Activated CD4-positive, alpha-beta T cell treated with anti-CD3 and anti-CD28 coated beads for 36 hours (primary cell): ENCODE measurements around the gene IRF1. TPM values are rescaled to one million over a fixed set of nuclear protein-coding genes. Genes with fewer than 3 reads are reported as not detected.

Experiments
- ATAC-seq: fragments of 200-7000 bp; cut with Tn5 transposase; one replicate; pipeline ENCODE4 v1.10.0; 2021; ENCODE audit warnings: mild to moderate bottlenecking, moderate library complexity
- CTCF ChIA-PET: fragments of 350-600 bp; sonication (Branson Sonifier 250); formaldehyde crosslinking; loops from one replicate; lab custom pipeline; 2021; ENCODE audit warnings: antibody characterized with exemption; lab: Charles Lee
- POLR2A ChIA-PET: fragments of 350-600 bp; sonication (Branson Sonifier 250); formaldehyde crosslinking; loops from one replicate; lab custom pipeline; 2021; ENCODE audit warnings: antibody characterized with exemption, inconsistent platforms; lab: Charles Lee
- DNase-seq: peaks from one replicate; pipeline ENCODE4 v3.0.0-alpha.2; 2020
- H3K27ac Mint-ChIP-seq: one replicate; pipeline ENCODE4 v1.8.0; 2021; ENCODE audit warnings: mixed read lengths
- H3K27me3 Mint-ChIP-seq: one replicate; pipeline ENCODE4 v1.8.0; 2021; ENCODE audit warnings: mixed read lengths
- H3K36me3 Mint-ChIP-seq: one replicate; pipeline ENCODE4 v1.8.0; 2021; ENCODE audit warnings: low read depth, mixed read lengths
- H3K4me1 Mint-ChIP-seq: one replicate; pipeline ENCODE4 v1.8.0; 2021; ENCODE audit warnings: mixed read lengths
- H3K4me3 Mint-ChIP-seq: one replicate; pipeline ENCODE4 v1.8.0; 2021; ENCODE audit warnings: mild to moderate bottlenecking, moderate library complexity, mixed read lengths
- H3K9me3 Mint-ChIP-seq: one replicate; pipeline ENCODE4 v1.8.0; 2021; ENCODE audit warnings: low read depth, mixed read lengths
- intact Hi-C, 2 experiments: fragments of 100-400 bp; cut with DNase I in 1 of 2; cut with micrococcal nuclease in 1 of 2; formaldehyde crosslinking; loops; one replicate each; pipeline versions ENCODE4 v1.14.2 to v1.15.1; 2022 to 2024; cut with DNase I, micrococcal nuclease
- total RNA-seq, 2 experiments: library from RNA; stranded (reverse); gene quantifications; one replicate each; pipeline ENCODE4 v1.2.3, GENCODE V29; 2021

IRF1 gene
- total RNA-seq, 2 experiments from 2014 or later, result 121 to 130 TPM

DNA sequence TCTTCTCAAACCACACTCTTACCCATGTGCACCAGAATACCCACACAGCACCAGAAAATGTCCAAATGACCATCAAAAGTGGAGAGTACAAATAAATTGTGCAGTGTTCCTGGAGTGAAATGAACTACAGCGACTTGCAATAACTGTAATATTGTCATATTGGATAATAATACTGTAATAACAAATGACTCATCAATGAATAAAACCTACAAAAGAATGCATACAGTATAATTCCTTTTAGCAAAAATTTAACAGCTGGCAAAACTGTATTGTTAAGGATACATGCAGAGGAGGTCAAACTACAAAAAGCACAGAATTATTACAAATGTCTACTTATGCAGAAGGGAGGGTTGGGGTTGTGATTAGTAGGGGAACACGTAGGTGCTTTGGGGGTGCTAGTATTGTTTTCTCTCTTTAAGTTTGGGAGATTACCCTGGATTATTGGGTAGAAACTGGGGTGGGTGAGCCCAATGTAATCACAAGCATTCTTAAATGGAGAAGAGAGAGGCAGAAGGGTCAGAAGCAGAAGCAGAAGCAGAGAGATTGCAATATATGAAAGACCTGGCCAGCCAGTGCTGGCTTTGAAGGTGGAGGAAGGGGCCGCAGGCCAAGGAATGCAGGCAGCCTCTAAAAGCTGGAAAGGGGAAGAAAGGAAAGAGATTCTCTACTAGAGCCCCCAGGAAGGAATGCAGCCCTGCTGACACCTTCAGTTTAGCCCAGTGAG, 21.8 kb downstream of the IRF1 start:
- Mint-ChIP-seq H3K9me3 (no peaks in the 10 kb centered on the region), H3K4me1 (peaks cover 87% of the 10 kb centered on the region), H3K4me3 (no peak overlapping the region), H3K27me3 (no peaks in the 10 kb centered on the region), H3K27ac (no peak overlapping the region), H3K36me3 (peaks cover 20% of the 10 kb centered on the region)
- no peak for ATAC-seq
- POLR2A ChIA-PET, result interaction anchor here (1.0 kb wide), 1 partner anchor 12 kb away, joined by 3 read pairs; no protein-coding TSS in a partner anchor
- intact Hi-C loops, result no loop called here
- CTCF ChIA-PET, result interaction anchor here (0.6 to 1.4 kb wide), 5 partner anchors 10 to 100 kb away, joined by 3 to 5 read pairs (median 3); no protein-coding TSS in a partner anchor
- DNase-seq, result peak; percentile 0

DNA sequence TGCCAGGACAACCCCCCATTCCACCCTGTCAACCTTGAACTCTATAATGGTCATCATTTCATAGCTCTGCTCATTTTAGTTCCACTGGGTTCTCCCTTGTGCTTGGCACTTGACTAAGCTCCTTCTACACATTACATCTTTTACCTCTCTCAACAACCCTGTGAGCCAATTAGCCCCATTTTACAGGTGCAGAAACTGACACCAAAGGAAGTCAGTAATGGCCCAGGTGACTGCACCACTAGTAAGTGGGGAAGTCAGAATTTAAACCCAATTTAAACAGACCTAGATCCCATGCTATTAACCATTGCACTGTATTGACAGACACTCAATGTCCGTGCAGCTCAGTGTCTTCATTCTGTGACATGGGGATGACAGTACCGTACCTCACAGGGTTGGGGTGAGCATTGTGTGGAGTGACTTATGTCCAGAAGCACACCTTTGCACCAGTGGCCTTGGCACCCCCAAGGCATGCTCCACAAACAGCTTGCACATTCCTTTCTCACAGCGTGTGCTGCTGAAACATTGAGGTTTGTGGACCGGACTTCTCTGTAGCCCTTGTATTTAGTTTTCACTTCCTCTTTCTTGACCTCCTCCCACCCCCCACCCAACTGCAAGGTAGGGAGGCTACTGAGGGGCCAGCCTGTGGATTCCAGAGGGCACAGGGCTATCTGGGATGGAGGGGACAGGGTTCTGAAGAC, 23.1 kb downstream of the IRF1 start:
- POLR2A ChIA-PET, result interaction anchor here (0.6 to 5.5 kb wide), 13 partner anchors 11 to 55 kb away, joined by 3 to 91 read pairs (median 4); partner anchors contain the start of gene IRF1
- peaks cover 88% of the 10 kb centered on the region for H3K4me1 Mint-ChIP-seq
- no peak for ATAC-seq
- H3K27me3 Mint-ChIP-seq, result no peaks in the 10 kb centered on the region
- DNase-seq, result peak; percentile 3
- H3K4me3 Mint-ChIP-seq, result peak overlapping the region; percentile 27
- CTCF ChIA-PET, result interaction anchor here (0.6 to 4.0 kb wide), 22 partner anchors 9 to 1640 kb away, joined by 3 to 44 read pairs (median 6); no protein-coding TSS in a partner anchor
- intact Hi-C loops, result loop anchor here in 1 of 2 experiments (2.0 kb wide), 2 partner anchors 21 to 43 kb away; no protein-coding TSS in a partner anchor
- H3K9me3 Mint-ChIP-seq, result no peaks in the 10 kb centered on the region
- peaks cover 21% of the 10 kb centered on the region for H3K36me3 Mint-ChIP-seq
- peak overlapping the region; percentile 63 for H3K27ac Mint-ChIP-seq

DNA sequence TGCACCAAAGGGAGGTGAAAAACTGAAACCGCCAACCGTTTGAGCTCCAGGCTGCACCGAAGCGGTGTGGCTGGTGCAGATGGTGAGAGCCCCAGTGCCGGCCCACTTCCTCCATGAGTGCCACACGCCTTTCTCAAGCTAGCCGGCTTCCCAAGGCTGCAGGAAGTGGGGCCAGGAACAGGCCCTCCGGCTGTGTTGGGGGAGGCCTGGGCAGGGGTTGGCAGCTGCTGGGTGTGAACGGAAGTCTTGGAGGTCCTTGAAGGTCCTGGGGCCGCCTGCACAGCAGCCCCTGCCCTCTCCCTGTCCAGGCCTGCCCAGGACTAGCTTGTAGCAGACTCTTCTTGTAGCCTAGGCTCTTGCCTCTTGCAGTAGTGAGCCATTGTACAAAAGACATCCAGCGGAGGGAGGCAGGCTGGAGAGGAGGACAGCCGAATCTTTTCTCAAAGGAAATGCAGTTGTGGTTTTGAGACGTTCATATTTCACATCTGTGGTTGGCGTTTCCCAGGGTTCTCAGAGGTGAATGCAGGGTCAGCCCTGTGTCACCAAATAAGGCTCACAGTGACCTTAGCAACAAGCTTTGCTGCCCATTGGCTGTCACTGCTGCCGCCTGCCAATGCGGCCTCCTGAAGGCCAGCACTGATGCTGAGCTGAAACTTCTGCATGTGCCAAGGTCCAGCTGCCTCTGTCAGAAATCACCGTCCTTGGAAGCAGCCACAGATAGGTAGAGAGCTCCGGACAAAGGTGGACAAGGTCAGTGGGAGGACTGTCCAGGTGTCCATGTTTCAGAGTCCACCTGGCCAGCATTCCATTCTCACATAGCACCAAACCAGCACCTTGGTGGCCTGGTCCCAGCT, 23.9 kb downstream of the IRF1 start:
- ChIA-PET POLR2A (interaction anchor here (0.6 to 5.5 kb wide), 16 partner anchors 9 to 56 kb away, joined by 3 to 91 read pairs (median 4); partner anchors contain the start of gene IRF1), CTCF (interaction anchor here (0.6 to 4.0 kb wide), 23 partner anchors 9 to 353 kb away, joined by 3 to 44 read pairs (median 5); no protein-coding TSS in a partner anchor)
- intact Hi-C loops, result loop anchor here in 1 of 2 experiments (1.0 to 2.0 kb wide), 3 partner anchors 10 to 42 kb away; no protein-coding TSS in a partner anchor

DNA sequence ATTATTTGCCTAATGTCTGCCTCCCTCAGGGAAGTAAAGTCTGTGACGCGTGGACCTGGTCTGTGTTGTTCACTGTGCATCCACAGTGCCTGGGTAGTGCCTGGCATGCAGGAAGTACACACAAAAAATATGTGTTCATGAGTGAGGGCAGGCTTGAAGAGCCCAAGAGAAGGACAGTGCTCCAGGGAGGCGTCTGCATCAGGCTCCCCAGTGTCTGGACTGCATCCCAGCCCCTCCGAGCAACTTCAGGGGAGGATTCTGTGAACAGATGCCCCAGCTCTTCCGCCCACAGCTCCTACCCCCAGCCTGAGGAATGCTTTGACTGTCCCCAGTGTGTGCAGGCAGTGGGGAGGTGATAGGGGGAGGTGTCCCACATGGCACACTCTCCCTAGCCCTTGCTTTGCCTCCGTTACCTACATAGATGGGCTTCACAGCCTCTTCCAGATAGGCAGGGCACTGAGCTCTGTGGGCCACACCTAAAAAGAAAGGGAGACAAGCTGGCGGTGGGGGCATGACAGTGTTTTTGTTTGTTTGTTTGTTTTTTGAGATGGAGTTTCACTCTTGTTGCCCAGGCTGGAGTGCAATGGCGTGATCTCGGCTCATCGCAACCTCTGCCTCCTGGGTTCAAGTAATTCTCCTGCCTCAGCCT, 25.4 kb downstream of the IRF1 start:
- intact Hi-C loops, result no loop called here
- peak overlapping the region; percentile 51 for H3K4me3 Mint-ChIP-seq
- H3K4me1 Mint-ChIP-seq, result peaks cover 85% of the 10 kb centered on the region
- POLR2A ChIA-PET, result interaction anchor here (0.6 to 5.5 kb wide), 12 partner anchors 9 to 54 kb away, joined by 3 to 91 read pairs (median 5); partner anchors contain the start of gene IRF1
- CTCF ChIA-PET, result interaction anchor here (0.6 to 4.0 kb wide), 14 partner anchors 9 to 363 kb away, joined by 3 to 44 read pairs (median 4); no protein-coding TSS in a partner anchor
- H3K36me3 Mint-ChIP-seq, result peaks cover 33% of the 10 kb centered on the region
- no peaks in the 10 kb centered on the region for H3K27me3 Mint-ChIP-seq
- DNase-seq (peak; percentile 18), ATAC-seq (no peak)
- H3K27ac Mint-ChIP-seq, result peak overlapping the region; percentile 81
- H3K9me3 Mint-ChIP-seq, result no peaks in the 10 kb centered on the region

More for the DNA sequence above, 23.9 kb downstream of the IRF1 start:
- DNase-seq (peak; percentile 78), ATAC-seq (peak; percentile 61)
- no peaks in the 10 kb centered on the region for H3K9me3 Mint-ChIP-seq
- H3K27ac Mint-ChIP-seq, result peak overlapping the region; percentile 51
- H3K36me3 Mint-ChIP-seq, result peaks cover 23% of the 10 kb centered on the region
- no peaks in the 10 kb centered on the region for H3K27me3 Mint-ChIP-seq
- peak overlapping the region; percentile 51 for H3K4me3 Mint-ChIP-seq
- peaks cover 88% of the 10 kb centered on the region for H3K4me1 Mint-ChIP-seq

DNA sequence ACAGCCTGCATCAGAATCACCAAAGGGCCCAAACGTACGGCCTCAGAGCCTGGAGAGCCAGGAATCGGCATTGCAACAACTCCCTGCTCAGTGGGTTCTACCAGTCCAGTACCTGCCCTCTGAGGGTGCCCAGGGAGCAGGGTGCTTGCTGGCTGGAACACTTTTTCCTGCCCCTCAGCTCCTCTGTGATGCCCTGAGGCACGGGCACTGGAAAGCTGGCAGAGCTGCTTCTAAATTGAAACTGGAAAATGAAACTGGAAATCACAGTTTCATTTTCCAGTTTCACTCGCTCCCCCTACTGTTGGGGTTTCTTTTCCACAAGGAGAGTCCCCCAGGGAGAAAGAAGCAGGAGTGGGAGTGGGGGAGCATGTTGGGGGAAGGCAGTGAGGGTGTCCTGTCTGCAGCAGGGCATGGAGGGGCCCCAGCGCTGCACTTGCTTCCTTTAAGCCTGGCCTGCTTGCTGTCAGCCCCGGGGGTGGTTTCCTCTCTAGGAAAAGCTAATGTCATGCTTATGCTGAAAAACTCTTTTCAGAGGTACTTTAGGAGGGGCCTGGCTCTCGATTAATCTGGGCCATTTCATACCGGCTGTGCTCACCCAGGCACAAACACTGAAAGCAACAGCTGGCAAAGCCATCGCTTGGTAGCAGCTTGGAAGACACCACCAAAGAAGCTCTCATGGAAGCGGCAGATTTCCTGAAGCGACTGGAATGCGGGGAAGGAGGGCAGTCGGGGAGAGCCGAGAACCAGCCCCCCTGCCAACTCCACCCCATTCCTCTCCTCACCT, 26.2 kb downstream of the IRF1 start:
- ChIA-PET CTCF (interaction anchor here (0.6 to 4.0 kb wide), 16 partner anchors 10 to 362 kb away, joined by 3 to 44 read pairs (median 3); no protein-coding TSS in a partner anchor), POLR2A (interaction anchor here (0.5 to 5.5 kb wide), 11 partner anchors 8 to 365 kb away, joined by 3 to 91 read pairs (median 4); partner anchors contain the start of gene IRF1)
- Mint-ChIP-seq H3K27me3 (no peaks in the 10 kb centered on the region), H3K36me3 (peaks cover 36% of the 10 kb centered on the region), H3K4me1 (peaks cover 86% of the 10 kb centered on the region), H3K27ac (peak overlapping the region; percentile 81), H3K9me3 (no peaks in the 10 kb centered on the region), H3K4me3 (peak overlapping the region; percentile 46)
- DNase-seq (peak; percentile 66), ATAC-seq (peak; percentile 25)
- intact Hi-C loops, result no loop called here

DNA sequence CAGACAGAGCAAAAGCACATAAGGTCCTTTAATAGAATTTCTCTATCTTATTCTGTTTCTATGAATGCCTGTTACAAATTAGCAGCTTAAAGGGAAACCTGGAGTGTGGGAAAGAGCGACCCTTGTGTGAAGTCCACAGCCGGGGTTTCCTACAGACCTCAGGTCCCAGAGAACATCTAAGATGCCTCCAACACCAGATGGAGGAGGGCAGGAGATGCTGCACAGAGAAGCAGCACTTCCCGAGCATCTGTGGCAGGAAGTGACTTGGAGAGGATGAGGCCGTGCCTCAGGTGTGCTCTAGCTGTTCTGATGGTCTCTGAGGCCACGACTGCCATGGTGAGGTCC, 26.8 kb downstream of the IRF1 start:
- no peaks in the 10 kb centered on the region for H3K9me3 Mint-ChIP-seq
- H3K36me3 Mint-ChIP-seq, result peaks cover 36% of the 10 kb centered on the region
- DNase-seq (peak; percentile 35), ATAC-seq (no peak)
- H3K4me3 Mint-ChIP-seq, result peak overlapping the region; percentile 15
- intact Hi-C loops, result no loop called here
- no peaks in the 10 kb centered on the region for H3K27me3 Mint-ChIP-seq
- POLR2A ChIA-PET, result interaction anchor here (0.5 to 5.5 kb wide), 7 partner anchors 16 to 364 kb away, joined by 3 to 91 read pairs (median 5); no protein-coding TSS in a partner anchor
- H3K4me1 Mint-ChIP-seq, result peaks cover 87% of the 10 kb centered on the region
- H3K27ac Mint-ChIP-seq, result peak overlapping the region; percentile 67
- CTCF ChIA-PET, result interaction anchor here (0.7 to 4.0 kb wide), 8 partner anchors 16 to 283 kb away, joined by 3 to 44 read pairs (median 4); no protein-coding TSS in a partner anchor

DNA sequence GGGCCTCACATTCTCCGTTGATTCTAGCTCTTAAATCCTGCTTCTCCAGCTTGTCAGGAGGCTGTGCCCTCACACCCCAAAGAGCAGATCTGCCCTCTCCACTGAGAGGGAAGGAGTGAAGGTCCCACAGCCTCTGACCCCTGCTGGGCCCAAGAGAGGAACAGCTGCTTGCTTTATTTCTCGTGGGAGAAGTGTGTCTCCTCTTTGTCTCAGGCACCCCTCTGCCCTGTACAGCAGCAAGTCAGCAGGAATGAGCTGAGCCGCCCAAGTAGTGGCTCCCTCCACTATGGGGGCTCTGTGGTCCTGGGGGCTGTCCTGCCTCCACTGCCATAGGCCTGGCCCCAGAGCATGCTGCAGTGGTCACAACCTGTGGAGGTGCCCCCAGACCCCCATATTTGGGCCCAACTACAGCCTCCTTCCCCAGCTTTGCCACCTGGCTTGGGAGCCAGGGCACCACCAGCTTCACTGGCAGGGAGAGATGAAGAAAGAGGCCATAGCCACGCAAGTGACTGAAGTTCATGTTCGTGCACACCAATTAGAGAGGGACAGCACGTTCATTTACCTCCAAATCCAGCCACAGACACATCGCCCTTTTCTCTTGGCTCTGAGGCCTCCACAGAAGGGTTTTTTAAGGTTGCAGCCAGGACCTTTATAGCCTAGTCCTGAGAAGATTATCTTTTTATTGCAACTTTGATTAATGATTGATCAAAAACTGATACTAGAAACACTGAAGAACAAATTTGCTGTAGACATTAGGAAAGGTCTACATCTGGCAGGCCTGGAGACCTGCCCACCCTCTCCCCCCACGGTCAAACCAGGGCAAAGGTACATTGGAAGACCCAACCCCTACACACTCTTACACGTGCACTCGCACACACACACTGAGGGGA, 27.5 kb downstream of the IRF1 start:
- H3K27ac Mint-ChIP-seq, result no peak overlapping the region
- CTCF ChIA-PET, result interaction anchor here (0.7 to 4.0 kb wide), 7 partner anchors 10 to 226 kb away, joined by 3 to 44 read pairs (median 3); no protein-coding TSS in a partner anchor
- intact Hi-C loops, result no loop called here
- no peak for ATAC-seq
- no peaks in the 10 kb centered on the region for H3K27me3 Mint-ChIP-seq
- POLR2A ChIA-PET, result interaction anchor here (0.7 to 5.5 kb wide), 3 partner anchors 17 to 42 kb away, joined by 4 to 91 read pairs (median 5); no protein-coding TSS in a partner anchor
- no peaks in the 10 kb centered on the region for H3K9me3 Mint-ChIP-seq
- H3K36me3 Mint-ChIP-seq, result peaks cover 36% of the 10 kb centered on the region
- H3K4me3 Mint-ChIP-seq, result no peak overlapping the region
- DNase-seq, result no peak
- H3K4me1 Mint-ChIP-seq, result peaks cover 89% of the 10 kb centered on the region

DNA sequence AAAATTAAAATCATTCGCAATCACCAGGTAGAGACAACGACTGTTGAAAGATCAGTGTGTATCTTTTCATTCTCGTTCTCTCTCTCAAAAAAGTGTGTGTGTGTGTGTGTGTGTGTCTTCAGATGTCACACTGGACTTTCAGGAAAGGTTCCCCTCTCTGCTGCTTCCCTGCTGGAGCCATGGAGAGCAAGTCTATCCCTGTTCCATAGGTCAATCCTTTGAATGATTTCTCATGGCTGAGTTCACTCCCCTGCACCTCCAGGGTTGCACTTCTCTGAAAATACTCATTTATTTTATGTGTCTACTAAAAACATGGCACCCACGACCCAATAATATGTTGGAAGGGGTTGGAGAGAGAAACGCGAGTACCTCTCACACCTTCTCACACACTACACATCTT, 28.2 kb downstream of the IRF1 start:
- no peak overlapping the region for H3K27ac Mint-ChIP-seq
- no peaks in the 10 kb centered on the region for H3K9me3 Mint-ChIP-seq
- DNase-seq (no peak), ATAC-seq (no peak)
- no peak overlapping the region for H3K4me3 Mint-ChIP-seq
- intact Hi-C loops, result no loop called here
- ChIA-PET CTCF (interaction anchor here (0.7 to 1.0 kb wide), 2 partner anchors 9 to 47 kb away, joined by 4 read pairs; no protein-coding TSS in a partner anchor), POLR2A (interaction anchor here (5.5 kb wide), 1 partner anchor 17 kb away, joined by 91 read pairs; no protein-coding TSS in a partner anchor)
- no peaks in the 10 kb centered on the region for H3K27me3 Mint-ChIP-seq
- peaks cover 92% of the 10 kb centered on the region for H3K4me1 Mint-ChIP-seq
- peaks cover 34% of the 10 kb centered on the region for H3K36me3 Mint-ChIP-seq
